ENCODE measurements around the gene SCFD1. TPM values are rescaled to one million over a fixed set of nuclear protein-coding genes. Genes with fewer than 3 reads are reported as not detected.

Gene SCFD1
- total and polyA plus RNA-seq, 10 of the 15 experiments (the other 5 are each of a cell fraction or from before 2014, with no cell fraction given), result 61.5 to 98.4 (median 82.5) TPM

GRCh38 chr14:30657050-30657449 lies 34.9 kb downstream of the SCFD1 start (continued):
- TF ChIP-seq CEBPZ (IDR thresholded peaks at IDR 0.05; ENCODE audit: low read depth, low read length), result no peak
- no peak for TF ChIP-seq EGR1 (IDR thresholded peaks at IDR 0.05; ENCODE audit: borderline replicate concordance in 1 of 2, low read depth in 2 of 2, low read length in 2 of 2)
- no peak for TF ChIP-seq IRF3 (IDR thresholded peaks at IDR 0.05)
- TF ChIP-seq NFXL1 (IDR thresholded peaks at IDR 0.05; ENCODE audit: borderline replicate concordance), result no peak
- TF ChIP-seq NR2C1 (IDR thresholded peaks at IDR 0.05), result no peak
- no peak for TF ChIP-seq ZNF217 (IDR thresholded peaks at IDR 0.05)
- no peak for TF ChIP-seq TARDBP (IDR thresholded peaks at IDR 0.05; ENCODE audit: borderline replicate concordance)

GRCh38 chr14:30657606-30658163 lies 35.6 kb downstream of the SCFD1 start:
- ChIA-PET POLR2A (no interaction called here), RAD21 (ENCODE audit: unreplicated experiment) (interaction anchor here (1.0 to 1.9 kb wide), 2 partner anchors 39 to 249 kb away, joined by 3 to 6 read pairs; no protein-coding TSS in a partner anchor), SMC1A (ENCODE audit: uncharacterized antibody, unreplicated experiment) (interaction anchor here (0.5 to 1.4 kb wide), 3 partner anchors 50 to 539 kb away, joined by 4 read pairs; no protein-coding TSS in a partner anchor), CTCF (interaction anchor here (0.7 to 1.8 kb wide), 5 partner anchors 88 to 250 kb away, joined by 3 to 7 read pairs (median 4); no protein-coding TSS in a partner anchor)
- ATAC-seq (no peak), FAIRE-seq (no peak), DNase-seq (ENCODE audit: low read depth, low spot score) (no peak)
- H3K4me2 ChIP-seq (ENCODE audit: control insufficient read depth, insufficient read depth), result no peak overlapping the region
- TF ChIP-seq PML (IDR thresholded peaks at IDR 0.05; ENCODE audit: low read length), result no peak
- peak; percentile 21; the same call in 1 of the 2 replicates for TF ChIP-seq RAD21 (IDR thresholded peaks at IDR 0.05; ENCODE audit: insufficient read depth, low read depth, low read length)
- peak in 2 of 3 experiments; percentile 2 to 21; a peak in 2 of 6 replicates for TF ChIP-seq CTCF (IDR thresholded peaks at IDR 0.05 in 2 of 3, conservative IDR thresholded peaks at IDR 0.05 in 1 of 3; ENCODE audit: control insufficient read depth in 2 of 3, extremely low read depth in 1 of 3, insufficient read depth in 1 of 3, low read depth in 3 of 3, low read length in 3 of 3)
- TF ChIP-seq SMC3 (IDR thresholded peaks at IDR 0.05; ENCODE audit: borderline replicate concordance, low read length), result peak; percentile 13; the same call in 1 of the 2 replicates
- no peaks in the 10 kb centered on the region for H3K9me3 ChIP-seq (replicated peaks; ENCODE audit: control insufficient read depth, insufficient read depth, low read length)
- no peaks in the 10 kb centered on the region for H3K4me1 ChIP-seq (ENCODE audit: control insufficient read depth, insufficient read depth, low read length)
- peaks cover 2 to 11% of the 10 kb centered on the region in 2 experiments; a peak in 3 of 4 replicates for H3K36me3 ChIP-seq (ENCODE audit: control insufficient read depth in 2 of 2, insufficient read depth in 2 of 2, low read length in 1 of 2)
- in situ Hi-C loops (cut with MboI) (loop anchor here (5.0 kb wide), 1 partner anchor 250 kb away; no protein-coding TSS in a partner anchor), intact Hi-C loops (cut with micrococcal nuclease; ENCODE audit: unreplicated experiment) (no loop called here)
- H3K79me2 ChIP-seq (ENCODE audit: control insufficient read depth, insufficient read depth, low read length), result no peaks in the 10 kb centered on the region
- WGBS (ENCODE audit: insufficient coverage, insufficient replicate concordance, low lambda C conversion rate, missing lambda C conversion rate), result 19% methylated on average over 2 of the region's 2 CpGs
- no peak overlapping the region for H3K4me3 ChIP-seq
- no peak overlapping the region for H3K9ac ChIP-seq (ENCODE audit: control insufficient read depth, insufficient read depth, low read length)
- no peak overlapping the region for H2AFZ ChIP-seq (ENCODE audit: control insufficient read depth, low read depth, low read length)
- H3K27ac ChIP-seq (ENCODE audit: control insufficient read depth, insufficient read depth), result no peak overlapping the region
- no peaks in the 10 kb centered on the region for H3K27me3 ChIP-seq (replicated peaks in 1 of 2; ENCODE audit: control insufficient read depth in 2 of 2, insufficient read depth in 2 of 2, low read length in 1 of 2)
- BruUV-seq (replicated peaks), result no TSS peak
- no peaks in the 10 kb centered on the region for H4K20me1 ChIP-seq (ENCODE audit: control insufficient read depth, insufficient read depth)
